ENCODE data around the gene NPFF.

NPFF gene

DNA sequence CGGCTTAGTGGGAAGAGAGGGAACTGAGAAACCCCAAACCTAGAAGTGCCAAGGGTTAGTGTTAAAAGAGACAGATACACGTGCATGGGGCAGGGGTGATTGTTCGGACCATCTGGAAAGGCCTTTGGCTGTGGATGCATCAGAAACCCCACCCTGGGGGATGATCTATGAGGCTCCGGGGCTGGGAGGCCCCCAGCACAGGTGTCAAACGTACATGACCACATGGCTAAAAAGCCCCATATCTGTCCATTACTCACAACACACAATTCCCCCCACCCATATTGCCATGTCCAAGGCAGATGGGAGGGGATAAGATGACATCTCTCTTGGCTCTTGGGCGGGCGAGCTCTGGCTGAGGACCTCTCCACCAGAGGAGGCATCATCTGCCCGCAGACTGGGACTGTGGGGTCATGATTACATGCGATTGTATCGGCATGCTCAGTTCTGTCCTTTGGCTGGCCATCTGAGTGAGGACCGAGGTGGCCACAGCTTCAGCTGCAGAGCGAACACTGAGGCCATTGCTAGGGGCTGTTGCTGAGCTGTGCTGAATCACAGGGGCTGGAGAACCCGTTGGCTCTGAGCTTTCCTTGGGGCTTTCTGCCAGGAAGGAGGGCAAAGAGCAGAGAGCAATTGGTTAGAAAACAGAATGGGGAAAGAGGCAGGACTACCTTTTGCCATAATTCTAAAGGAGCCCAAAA, 9.6 kb upstream of the NPFF start:
- Histone ChIP-seq H3K9ac (no peak overlapping the region), H3K4me2 (no peak overlapping the region), H3K36me3 (ENCODE audit: insufficient read depth) (no peaks in the 10 kb centered on the region), H3K27me3 (ENCODE audit: insufficient read depth, low read depth) (no peaks in the 10 kb centered on the region), H3K4me3 (IDR thresholded peaks at IDR 0.05; ENCODE audit: insufficient read depth, low read depth, low read length) (no peak overlapping the region), H3K79me2 (ENCODE audit: insufficient read depth, low read depth) (no peaks in the 10 kb centered on the region), H2AFZ (ENCODE audit: low read depth) (no peak overlapping the region), H3K4me1 (ENCODE audit: low read depth, poor library complexity, severe bottlenecking) (no peaks in the 10 kb centered on the region), H3K27ac (no peak overlapping the region), H4K20me1 (ENCODE audit: insufficient read depth) (no peaks in the 10 kb centered on the region)
- TF ChIP-seq, protein P1, sequence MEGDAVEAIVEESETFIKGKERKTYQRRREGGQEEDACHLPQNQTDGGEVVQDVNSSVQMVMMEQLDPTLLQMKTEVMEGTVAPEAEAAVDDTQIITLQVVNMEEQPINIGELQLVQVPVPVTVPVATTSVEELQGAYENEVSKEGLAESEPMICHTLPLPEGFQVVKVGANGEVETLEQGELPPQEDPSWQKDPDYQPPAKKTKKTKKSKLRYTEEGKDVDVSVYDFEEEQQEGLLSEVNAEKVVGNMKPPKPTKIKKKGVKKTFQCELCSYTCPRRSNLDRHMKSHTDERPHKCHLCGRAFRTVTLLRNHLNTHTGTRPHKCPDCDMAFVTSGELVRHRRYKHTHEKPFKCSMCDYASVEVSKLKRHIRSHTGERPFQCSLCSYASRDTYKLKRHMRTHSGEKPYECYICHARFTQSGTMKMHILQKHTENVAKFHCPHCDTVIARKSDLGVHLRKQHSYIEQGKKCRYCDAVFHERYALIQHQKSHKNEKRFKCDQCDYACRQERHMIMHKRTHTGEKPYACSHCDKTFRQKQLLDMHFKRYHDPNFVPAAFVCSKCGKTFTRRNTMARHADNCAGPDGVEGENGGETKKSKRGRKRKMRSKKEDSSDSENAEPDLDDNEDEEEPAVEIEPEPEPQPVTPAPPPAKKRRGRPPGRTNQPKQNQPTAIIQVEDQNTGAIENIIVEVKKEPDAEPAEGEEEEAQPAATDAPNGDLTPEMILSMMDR (conservative IDR thresholded peaks at IDR 0.05; ENCODE audit: low read depth, low read length) = no peak

DNA sequence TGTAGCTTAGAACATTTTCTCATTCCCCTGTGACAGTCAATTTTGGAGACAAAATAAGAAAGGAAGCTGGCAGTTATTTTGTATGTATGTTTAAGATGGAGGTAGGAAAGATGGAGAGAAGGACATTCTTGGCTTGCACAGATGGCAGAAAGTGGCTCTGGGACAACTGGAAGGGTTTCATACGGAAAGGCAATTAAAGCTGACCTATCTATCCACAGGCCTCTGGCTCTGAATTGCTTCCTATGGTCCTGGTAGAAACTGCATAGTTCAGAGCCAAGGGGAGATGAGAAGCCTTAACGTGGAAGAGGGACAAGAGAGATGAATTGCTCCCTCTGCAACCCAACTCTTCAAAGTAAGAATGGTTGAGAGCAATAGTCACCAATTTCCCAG, 8.0 kb upstream of the NPFF start:
- Histone ChIP-seq H3K27ac (no peak overlapping the region), H3K4me2 (no peak overlapping the region), H3K4me1 (ENCODE audit: low read depth, poor library complexity, severe bottlenecking) (no peaks in the 10 kb centered on the region), H3K27me3 (ENCODE audit: insufficient read depth, low read depth) (no peaks in the 10 kb centered on the region), H3K9ac (no peak overlapping the region), H4K20me1 (ENCODE audit: insufficient read depth) (no peaks in the 10 kb centered on the region), H3K79me2 (ENCODE audit: insufficient read depth, low read depth) (no peaks in the 10 kb centered on the region), H3K36me3 (ENCODE audit: insufficient read depth) (no peaks in the 10 kb centered on the region), H2AFZ (ENCODE audit: low read depth) (no peak overlapping the region), H3K4me3 (IDR thresholded peaks at IDR 0.05; ENCODE audit: insufficient read depth, low read depth, low read length) (no peak overlapping the region)
- TF ChIP-seq, protein P1 (conservative IDR thresholded peaks at IDR 0.05; ENCODE audit: low read depth, low read length) = no peak

DNA sequence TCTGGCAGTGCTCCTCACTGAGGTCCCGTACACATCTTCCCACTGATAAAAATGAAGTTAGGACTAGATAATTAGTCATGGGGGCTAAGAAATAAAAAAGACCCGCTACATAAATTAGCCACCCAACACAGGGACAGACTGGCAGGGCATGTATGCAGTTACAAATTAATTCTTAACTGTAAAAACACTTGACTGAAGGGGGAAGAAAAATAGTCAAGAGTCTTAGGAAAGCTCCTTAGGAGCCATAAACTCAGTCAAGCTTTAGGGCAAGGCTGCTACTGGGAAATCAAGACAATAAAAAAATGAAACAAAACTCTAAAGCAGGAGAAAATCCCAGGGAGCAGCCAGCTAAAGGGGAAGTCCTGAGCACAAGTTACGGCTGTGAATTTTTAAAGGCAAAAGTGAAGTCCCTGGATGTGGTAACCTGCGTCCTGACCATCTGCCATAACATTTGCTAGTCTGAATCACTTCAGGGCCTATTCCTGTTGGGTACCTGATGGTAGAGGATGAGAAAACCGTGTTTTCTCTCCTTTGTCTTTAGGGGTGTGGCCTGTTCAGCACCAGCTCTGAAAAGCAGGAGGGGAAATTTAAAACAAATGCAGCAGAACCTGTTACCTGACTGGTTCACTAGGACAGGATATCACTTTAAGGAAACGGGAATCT, 7.5 kb upstream of the NPFF start:
- H3K27me3 ChIP-seq (ENCODE audit: insufficient read depth, low read depth) = no peaks in the 10 kb centered on the region
- no peaks in the 10 kb centered on the region for H3K79me2 ChIP-seq (ENCODE audit: insufficient read depth, low read depth)
- H3K4me1 ChIP-seq (ENCODE audit: low read depth, poor library complexity, severe bottlenecking) = no peaks in the 10 kb centered on the region
- H3K4me3 ChIP-seq (IDR thresholded peaks at IDR 0.05; ENCODE audit: insufficient read depth, low read depth, low read length) = no peak overlapping the region
- no peaks in the 10 kb centered on the region for H3K36me3 ChIP-seq (ENCODE audit: insufficient read depth)
- no peak overlapping the region for H3K4me2 ChIP-seq
- H2AFZ ChIP-seq (ENCODE audit: low read depth) = no peak overlapping the region
- H3K27ac ChIP-seq = no peak overlapping the region
- TF ChIP-seq, protein P1 (conservative IDR thresholded peaks at IDR 0.05; ENCODE audit: low read depth, low read length) = no peak
- H4K20me1 ChIP-seq (ENCODE audit: insufficient read depth) = no peaks in the 10 kb centered on the region
- no peak overlapping the region for H3K9ac ChIP-seq

DNA sequence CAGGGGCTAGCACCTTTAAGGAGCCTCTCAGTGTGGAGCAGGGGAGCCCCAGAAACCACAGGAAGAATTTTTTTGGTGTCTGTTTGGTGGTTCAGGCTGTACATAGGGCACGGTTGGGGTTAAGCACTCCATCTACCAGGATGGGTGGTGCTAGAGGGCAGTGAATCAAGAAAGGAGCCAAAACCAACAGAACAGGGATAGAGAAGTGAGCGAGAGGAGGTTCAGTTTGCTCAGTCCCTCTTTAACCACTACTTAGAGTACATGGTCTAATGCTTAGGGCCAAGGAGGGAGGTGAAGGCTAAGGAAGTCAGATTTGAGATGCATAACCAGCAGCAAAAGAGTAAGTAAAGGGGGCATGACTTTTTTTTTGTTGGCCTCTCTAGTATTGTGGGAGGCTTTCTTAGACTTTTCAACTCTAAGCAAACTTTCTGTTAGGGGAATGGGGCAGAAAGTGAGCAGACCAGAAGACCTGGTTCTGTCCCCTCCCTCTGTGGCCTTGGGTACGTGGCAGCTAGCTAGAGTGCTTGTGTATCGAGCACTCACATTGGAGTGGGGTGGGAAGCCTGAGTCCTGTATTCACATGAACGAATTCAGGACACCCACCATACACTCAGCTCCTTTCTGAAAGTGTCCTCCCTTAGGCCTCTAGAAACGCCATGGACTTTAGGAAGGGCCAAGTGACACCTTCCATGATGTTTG, 6.6 kb upstream of the NPFF start:
- Histone ChIP-seq H3K4me3 (IDR thresholded peaks at IDR 0.05; ENCODE audit: insufficient read depth, low read depth, low read length) (no peak overlapping the region), H3K4me1 (ENCODE audit: low read depth, poor library complexity, severe bottlenecking) (peaks cover 2% of the 10 kb centered on the region), H3K9ac (no peak overlapping the region), H3K79me2 (ENCODE audit: insufficient read depth, low read depth) (no peaks in the 10 kb centered on the region), H4K20me1 (ENCODE audit: insufficient read depth) (no peaks in the 10 kb centered on the region), H3K36me3 (ENCODE audit: insufficient read depth) (no peaks in the 10 kb centered on the region), H3K4me2 (no peak overlapping the region), H2AFZ (ENCODE audit: low read depth) (no peak overlapping the region), H3K27ac (no peak overlapping the region), H3K27me3 (ENCODE audit: insufficient read depth, low read depth) (no peaks in the 10 kb centered on the region)
- TF ChIP-seq, protein P1 (conservative IDR thresholded peaks at IDR 0.05; ENCODE audit: low read depth, low read length) = no peak
